ENCODE measurements around the gene ADCK2.
A peak's percentile ranks its signal among the peaks of the same experiment; 100 is the strongest.
"Not testable (repeated sequence)": the region's sequence is repeated elsewhere in the genome, so short reads cannot be mapped to it uniquely, and the experiment has no call there.

Gene ADCK2, protein sequence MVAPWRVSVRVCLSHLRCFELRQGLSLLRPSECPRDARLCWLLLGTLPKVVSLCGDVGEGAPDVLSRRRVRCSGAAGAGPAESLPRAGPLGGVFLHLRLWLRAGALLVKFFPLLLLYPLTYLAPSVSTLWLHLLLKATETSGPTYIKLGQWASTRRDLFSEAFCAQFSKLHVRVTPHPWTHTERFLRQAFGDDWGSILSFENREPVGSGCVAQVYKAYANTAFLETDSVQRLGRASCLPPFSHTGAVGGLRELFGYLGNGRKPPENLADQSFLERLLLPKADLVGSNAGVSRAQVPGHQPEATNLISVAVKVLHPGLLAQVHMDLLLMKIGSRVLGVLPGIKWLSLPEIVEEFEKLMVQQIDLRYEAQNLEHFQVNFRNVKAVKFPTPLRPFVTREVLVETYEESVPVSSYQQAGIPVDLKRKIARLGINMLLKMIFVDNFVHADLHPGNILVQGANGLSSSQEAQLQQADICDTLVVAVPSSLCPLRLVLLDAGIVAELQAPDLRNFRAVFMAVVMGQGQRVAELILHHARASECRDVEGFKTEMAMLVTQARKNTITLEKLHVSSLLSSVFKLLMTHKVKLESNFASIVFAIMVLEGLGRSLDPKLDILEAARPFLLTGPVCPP

GRCh38 chr7:140672382-140673062 is at the start of gene ADCK2:
Gene ADCK2 (plus strand): TSS chr7:140672945. CDS start chr7:140673331, 386 bp downstream.
- peak; percentile 6 to 25 for DNase-seq

GRCh38 chr7:140623980-140624379 is 48.8 kb upstream of the ADCK2 start:
- DNase-seq: no peak

GRCh38 chr7:140624392-140625191 is 48.2 kb upstream of the ADCK2 start:
- no peak for DNase-seq

DNA sequence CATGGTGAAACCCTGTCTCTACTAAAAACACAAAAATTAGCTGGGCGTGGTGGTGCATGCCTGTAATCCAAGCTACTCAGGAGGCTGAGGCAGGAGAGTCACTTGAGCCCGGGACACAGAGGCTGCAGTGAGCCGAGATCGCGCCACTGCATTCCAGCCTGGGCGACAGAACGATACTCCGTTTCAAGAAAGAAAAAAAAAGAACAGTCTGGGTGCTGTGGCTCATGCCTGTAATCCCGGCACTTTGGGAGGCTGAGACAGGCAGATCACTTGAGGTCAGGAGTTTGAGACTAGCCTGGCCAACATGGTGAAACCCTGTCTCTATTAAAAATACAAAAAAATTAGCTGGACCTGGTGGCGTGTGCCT is 47.6 kb upstream of the ADCK2 start:
- DNase-seq: not testable (repeated sequence)

DNA sequence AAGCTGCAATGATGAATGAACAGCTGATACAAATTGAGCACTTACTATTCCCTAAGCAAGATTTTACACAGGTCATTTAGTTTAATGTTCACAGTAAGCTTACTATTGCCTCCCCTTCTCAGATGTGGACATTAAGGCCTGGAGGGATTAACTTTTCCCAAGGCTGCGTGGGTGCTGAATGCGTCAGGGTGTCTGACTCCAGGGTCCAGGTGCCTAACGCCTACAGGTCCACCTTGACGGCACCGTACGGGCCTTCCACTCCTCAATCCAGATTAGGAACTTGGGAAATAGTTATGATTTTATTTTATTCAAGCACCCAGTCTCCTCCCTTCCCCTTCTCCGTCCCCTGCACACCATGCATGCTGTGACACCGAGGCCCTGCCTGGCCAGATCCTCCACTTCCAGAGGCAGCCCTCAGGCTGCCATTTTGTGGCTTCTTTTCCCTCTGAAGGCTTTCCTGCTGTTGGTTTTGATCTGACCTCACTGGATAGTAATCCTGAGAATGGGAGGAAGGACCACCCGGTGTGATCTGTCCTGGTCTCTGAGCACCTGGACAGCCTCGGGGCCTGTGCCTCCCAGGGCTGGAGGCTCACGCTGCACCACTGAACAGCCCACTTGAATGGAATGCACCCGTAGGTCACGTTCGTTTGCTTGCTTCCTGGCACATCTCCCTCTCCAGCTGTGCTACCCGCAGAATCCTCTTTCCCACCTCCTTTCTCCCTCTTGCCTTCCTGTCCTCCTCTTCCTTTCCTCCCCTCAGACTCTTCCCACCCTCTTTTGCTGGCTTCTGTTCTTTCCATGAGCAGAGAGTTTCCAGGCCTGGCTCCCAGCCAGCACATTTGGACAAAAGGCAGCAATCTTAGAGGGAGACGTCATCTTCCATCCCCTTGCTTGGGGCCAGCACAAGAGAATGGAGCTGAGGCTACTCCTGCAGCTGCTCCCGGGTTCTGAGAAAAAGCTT is 46.6 kb upstream of the ADCK2 start:
- DNase-seq: no peak

GRCh38 chr7:140631021-140631420 is 41.7 kb upstream of the ADCK2 start:
- DNase-seq: no peak

GRCh38 chr7:140631602-140632001 is 41.1 kb upstream of the ADCK2 start:
- no peak for DNase-seq

GRCh38 chr7:140635345-140635744 is 37.4 kb upstream of the ADCK2 start:
- no peak for DNase-seq

- DNase-seq: no peak
Observed at GRCh38 chr7:140635816-140636215, 36.9 kb upstream of the ADCK2 start.

DNA sequence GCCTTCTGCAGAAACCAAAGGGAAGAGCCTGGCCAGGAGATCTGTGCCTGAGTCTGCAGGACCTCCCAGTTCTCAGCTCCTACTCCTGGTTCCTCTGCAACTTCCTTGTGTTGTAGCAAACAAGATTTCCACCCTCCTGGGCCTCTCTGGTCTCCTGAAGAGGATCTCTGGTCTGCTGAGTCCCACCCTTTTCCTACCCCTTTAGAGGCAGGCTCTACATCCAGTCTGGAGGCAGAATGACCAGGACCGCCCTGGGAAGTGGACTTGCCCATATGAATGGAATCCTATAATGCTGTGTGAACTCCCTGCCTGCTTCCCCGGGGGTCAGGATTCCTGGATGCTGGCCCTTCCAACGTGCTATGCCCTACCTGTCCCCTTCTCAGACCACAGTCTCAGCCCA is 35.3 kb upstream of the ADCK2 start:
- DNase-seq: no peak

GRCh38 chr7:140638173-140638791 is 34.5 kb upstream of the ADCK2 start:
- DNase-seq: no peak

DNA sequence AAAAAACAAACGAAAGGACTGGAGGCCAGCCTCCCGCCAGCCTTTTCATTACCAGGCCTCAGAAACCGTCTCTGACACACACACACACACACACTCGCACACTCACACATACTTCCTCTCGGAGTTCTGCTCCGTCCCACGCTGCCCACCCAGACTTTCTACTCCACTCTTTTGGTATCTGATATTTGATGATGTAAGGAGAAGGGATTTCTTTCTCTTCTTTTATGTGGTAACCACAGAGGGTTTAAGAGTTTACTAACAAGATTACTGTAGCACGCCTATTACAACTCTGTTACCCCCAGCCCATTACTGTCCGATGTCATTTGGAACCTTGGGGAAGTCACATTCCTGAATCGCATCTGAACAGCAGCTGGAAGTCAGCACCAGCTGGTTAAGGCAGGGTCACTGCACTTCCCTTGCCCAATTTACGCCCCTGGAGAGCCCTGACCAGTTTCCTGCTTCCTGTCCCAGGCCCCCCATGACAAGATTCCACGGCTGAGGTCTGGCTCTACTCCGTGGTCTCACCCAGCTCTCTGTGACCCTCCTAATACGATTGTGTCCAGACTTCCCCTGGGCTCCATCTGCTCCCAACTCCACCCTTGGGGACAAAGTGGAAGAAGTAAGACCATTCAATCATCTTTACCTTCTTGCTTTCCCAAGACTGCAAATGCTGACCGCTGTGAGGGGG is 33.2 kb upstream of the ADCK2 start:
- peak in 1 of 2 donors; percentile 26 for DNase-seq

GRCh38 chr7:140640060-140640637 is 32.6 kb upstream of the ADCK2 start:
- DNase-seq: no peak

DNA sequence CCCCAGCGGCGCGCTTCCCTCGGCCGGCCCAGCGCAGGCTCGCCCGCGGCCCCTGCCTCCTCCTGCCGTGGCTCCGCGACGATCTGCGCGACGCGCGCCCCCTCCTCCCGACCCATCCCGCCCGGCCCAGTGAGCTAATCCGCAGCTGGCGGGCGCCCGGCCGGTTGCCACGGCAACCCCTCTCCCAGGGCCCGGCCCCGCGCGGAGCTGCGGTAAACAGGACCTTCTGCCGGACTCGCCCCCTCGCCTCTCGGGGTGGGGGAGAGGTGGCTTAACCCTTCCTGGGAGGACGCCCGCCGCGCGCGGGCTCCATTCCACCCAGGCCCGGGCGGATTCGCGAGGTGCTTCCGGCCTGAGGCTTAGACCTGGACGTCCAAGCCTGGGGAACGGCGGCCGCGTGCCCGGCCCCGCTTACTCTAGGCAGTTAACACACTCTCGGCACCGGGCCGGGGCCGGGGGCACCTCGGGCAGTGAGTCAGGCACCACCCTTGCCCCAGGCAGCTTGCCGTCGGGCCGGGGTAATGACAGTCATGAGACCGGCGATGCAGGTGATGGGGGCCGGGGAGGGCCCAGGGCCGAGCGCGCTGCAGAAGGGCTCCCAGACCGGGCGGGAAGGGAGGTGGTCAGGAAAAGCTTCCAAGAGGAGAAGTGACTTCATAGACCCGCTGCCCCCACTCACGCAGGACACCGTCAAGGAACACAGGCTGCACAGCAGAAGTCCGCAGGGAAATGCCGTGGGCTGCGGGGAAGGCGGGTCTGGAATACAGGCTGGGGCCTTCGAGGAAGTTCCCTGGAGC is 31.8 kb upstream of the ADCK2 start, which contains the start of gene DENND2A:
TSS of gene DENND2A (minus strand) at position 87 of the 797 bp plus-strand sequence. CDS start 38,416 bp downstream, outside the sequence.
- no peak for DNase-seq

- DNase-seq: no peak
Observed at GRCh38 chr7:140641524-140642195, 31.1 kb upstream of the ADCK2 start.

GRCh38 chr7:140643416-140643815 is 29.3 kb upstream of the ADCK2 start:
- DNase-seq: no peak

DNA sequence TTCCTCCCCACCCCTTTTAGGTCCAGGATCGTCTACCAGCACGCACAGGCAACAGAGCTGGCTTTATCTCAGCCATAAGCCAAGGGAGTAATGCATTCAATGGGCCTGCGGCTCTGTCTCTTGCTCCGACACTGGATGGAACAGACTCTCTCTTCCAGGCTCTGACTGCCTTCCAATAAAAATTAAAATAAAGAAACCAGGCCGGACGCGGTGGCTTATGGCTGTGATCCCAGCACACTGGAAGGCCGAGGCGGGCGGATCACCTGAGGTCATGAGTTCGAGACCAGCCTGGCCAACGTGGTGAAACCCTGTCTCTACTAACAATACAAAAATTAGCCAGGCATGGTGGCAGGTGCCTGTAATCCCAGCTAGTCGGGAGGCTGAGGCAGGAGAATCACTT is 28.0 kb upstream of the ADCK2 start:
- DNase-seq: not testable (repeated sequence)

- DNase-seq: no peak
Observed at GRCh38 chr7:140645166-140645900, 27.4 kb upstream of the ADCK2 start.

Data from bone marrow (tissue), 2 donors.